Dermis microvascular lymphatic vessel endothelial cell (primary cell): Measurements from ENCODE around the gene MLLT6. TPM values are rescaled to one million over a fixed set of nuclear protein-coding genes. Genes with fewer than 3 reads are reported as not detected.

Experiments
- DNase-seq, 2 donors: peaks; one replicate each; pipeline versions ENCODE4 v3.0.0 to v3.0.0-alpha.2; 2010; ENCODE audit warnings: low read depth in 2 of 2
- total RNA-seq: library from RNA; depleted of rRNA; stranded (reverse); fragments of >200 nt; gene quantifications from 2 replicates; pipeline ENCODE4 v1.2.1, GENCODE V29; 2014

Gene MLLT6
- total RNA-seq, 1 donor from 2014 or later: 12.2 TPM

DNA sequence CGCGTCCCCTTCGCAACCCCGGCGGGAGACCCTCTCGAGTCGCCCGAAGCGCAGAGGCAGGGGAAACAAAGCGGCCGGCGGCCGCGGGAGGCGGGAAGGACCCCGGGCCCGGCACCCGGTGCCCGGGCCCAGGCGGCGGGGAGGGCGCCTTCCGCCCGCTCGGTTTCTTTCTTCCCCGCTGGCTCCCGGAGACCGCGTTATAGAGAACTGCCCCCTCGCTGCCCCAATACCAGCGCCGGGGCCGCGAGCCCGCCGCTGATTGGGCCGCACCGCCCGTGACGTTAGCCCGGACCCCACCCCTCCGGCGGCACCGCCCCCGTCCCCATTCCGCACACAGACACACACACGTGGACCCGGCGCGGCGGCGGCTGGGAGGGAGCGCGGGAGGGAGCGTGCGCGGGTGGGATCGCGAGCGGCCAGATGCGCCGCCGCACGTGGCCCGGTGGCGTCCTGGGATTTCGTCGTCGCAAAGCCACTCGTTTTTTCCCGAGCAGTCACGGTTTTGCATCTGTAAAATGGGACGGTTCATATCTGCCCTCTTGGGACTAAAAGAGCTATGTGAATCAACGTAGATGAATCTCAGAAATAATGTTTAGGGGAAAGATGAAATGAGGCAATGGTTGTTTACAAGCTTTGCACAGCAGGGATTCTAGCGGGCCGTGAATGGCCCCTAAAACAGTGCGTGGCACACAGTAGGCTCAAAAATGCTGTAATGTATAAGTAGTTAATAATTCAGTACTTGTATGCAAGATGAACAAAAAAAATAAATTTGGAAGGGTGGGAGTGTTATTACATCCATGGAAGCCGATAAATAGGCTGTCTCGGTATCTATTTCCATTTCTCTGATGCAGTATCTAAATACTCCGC is 30.1 kb upstream of the MLLT6 start, which contains the start of gene EPOP:
TSS of gene EPOP (minus strand) at position 209 of the 867 bp plus-strand sequence. CDS start 462 bp downstream, outside the sequence.
- peak; percentile 32 to 88 for DNase-seq

DNA sequence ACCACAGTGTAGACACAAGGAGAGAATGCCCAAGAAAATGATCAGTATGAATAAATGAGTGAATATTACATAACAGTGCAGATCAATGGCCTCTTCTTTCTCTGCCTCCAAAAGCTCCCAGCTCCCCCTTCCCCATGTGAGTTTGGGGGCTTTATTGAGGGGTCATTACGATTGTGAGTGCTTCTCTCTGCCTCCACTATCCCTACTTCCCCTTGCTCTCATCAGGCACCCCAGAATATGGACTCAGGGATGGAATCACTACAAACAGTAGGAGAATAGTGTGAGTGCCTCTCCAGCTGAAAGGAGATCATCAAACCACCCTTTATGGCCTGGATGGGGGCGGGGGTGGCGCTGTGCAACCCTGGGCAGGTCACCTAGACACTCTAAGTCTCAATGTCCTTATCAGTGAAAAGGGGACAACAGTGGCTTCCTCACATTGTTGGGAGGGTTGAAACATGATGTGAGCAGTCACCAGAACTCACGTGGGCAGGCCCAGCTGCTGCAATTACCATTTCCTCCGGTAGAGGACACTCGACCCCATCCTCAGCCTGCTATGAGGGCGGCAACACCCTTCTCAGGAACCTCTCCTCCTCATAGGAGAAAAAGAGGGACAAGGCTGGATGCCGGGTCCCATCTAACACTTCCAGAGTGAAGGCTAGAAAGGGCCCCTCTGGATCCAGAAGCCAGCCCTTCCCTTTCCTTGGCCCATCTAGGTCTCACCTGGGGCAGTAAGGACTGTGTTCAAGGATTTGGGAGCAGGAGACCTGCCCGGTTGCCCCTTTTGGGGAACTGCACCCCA is 28.2 kb upstream of the MLLT6 start:
- peak; percentile 56 to 83 for DNase-seq

- DNase-seq: no peak
Observed at GRCh38 chr17:38677819-38678218, 27.3 kb upstream of the MLLT6 start.

DNA sequence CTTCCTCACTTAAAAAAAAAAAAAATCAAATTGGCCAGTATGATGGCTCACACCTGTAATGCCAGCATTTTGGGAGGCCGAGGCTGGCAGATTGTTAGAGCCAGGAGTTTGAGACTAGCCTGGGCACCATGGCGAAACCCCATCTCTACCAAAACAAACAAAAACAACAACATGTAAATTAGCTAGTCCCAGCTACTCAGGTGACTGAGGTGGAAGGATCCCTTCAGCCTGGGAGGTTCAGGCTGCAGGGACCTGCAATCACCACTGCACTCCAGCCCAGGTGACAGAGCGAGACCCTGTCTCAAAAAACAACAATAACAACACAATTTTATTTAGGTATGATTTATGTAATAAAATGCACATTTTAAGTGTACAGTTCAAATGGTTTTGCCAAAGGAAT is 24.0 kb upstream of the MLLT6 start:
- DNase-seq: no peak

DNA sequence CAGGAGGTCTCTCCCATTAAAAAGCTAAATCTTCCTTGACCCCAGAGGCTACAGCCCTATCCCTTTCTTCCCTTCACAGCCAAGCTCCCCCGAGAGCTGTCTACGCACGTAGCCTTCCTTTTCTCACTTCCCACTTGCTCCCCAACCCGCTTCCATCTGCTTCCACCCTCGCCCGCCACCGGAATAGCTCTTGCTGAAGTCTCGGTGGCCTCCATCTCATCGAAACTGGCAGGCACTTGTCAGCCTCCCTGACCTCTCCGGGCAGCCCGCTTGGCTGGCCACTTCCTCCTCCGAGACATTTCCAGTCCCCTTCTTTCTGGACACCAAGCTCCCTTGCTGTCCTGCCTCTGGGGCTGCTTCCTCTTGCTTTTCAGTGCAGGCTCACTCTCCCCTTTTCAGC is 19.6 kb upstream of the MLLT6 start:
- DNase-seq: no peak

DNA sequence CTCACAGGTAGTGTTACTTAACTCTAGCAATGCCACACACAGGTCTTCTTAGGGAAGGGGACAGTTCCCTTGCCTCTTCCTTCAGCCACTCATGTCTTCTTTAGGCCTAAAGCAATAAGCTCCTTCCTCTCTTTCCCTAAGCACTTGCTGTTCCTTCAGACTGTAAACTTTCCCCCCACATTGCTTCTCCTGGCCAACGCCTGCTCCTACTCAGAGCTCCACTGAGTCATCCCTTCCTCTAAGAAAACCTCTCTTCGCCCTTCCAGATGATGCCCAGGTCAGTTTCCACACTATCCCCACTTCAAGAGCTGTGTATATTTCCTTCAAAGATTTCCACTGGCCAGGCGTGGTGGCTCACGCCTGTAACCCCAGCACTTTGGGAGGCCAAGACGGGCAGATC is 17.8 kb upstream of the MLLT6 start:
- peak in 1 of 2 donors; percentile 43 for DNase-seq

GRCh38 chr17:38690386-38690785 is 14.7 kb upstream of the MLLT6 start:
- no peak for DNase-seq

DNA sequence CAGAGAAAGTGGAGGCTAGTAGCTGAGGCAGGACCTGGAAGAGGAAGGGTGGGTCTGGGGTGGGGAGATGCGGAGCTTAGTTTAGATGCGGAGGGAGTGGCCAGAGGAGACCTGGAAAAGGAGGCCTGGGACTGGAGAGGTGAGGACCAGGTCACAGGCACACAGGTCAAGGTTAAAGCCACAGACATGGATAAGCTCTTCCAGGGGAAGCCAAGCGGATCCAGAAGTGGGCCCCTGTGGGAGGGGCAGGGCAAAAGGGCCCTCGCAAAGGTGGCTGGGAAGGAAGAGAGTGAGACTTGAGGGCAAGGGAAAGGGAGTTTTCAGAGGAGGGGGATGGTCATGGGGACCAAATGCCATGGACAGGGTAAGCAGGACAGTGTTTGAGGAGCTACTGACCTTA is 13.9 kb upstream of the MLLT6 start:
- no peak for DNase-seq

- no peak for DNase-seq
Observed at GRCh38 chr17:38693700-38694329, 11.3 kb upstream of the MLLT6 start.

DNA sequence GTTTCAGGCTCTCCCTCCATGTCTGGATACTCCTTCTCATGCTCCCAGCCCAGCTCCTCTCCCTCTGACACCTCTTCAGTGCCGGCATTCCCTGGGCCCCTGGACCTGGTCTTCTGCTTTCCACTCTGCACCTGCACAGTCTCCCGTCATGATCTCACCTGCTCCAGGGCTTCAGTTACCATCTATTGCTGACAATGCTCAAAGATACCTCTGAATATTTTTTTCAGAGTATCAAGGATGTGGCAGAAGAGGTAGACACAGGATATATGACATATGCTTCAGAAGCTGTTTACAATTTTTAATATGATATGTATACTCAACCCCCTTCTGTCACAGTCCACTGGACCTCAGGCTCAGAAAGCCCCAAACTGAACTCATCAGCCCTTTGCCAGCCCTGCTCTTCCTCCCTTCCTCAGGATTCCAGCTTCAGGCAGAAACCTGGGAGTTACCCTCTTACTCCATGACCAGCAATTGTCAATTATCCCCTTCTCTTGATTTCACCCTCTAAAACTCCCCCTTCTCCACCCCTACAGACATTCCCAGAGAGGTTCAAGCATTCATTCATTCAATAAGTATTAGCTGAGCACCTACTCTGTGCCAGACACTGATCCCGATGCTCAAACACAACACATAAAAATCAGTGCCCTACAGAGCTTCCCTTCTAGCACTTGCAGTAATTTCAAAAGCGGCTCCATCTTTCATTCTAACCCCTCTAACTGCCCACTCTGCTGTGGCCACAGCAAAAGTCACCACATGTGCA is 7.8 kb upstream of the MLLT6 start:
- no peak for DNase-seq

DNA sequence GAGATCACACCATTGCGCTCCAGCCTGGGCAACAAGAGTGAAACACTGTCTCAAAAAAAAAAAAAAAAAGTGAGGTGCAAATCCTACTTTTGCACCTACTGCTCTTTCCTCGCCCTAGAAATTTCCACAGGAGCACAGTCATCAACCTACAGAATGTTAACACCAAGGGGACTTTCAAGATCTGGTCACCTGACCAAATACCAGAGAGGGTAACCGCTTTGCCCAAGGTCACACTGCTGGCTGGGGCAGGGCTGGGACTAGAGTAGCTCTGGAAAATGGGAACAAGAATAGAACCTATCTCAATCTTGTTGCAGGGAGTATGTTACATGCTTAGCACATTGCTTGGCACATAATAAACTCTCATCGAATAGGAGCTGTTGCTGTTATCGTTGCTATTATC is 6.3 kb upstream of the MLLT6 start:
- no peak for DNase-seq

DNA sequence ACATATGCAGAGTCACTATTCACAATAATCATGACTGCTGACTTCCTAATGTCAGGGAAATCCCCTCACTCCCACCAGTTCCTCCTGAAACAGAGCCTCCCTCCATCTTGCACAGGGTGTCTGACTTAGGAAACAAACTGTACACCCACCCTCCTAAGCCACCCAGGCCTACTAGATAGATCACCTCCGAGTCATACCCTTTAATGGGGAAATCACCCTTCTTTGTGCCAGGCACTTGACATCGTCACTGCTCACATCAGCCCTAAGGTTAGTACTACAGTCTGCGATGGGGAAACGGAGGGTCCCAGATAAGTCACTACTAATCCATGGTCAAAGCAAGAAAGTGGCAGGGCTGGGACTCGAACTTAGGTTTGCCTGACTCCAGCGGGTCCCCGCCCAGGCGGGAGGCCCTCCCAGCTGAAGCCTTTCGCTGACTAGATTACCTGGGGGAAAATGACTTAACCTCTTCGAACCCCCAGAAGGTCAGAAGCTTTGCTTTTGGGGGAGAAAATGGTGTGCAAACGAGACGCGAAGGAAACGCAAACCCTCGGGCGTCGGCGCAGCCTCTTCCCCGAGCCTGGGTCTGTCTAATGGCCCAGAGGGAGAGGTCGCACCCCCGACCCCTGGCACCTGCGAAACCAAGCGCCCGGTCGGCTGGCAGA is 3.4 kb upstream of the MLLT6 start:
- DNase-seq: peak in 1 of 2 donors; percentile 41

- peak; percentile 52 to 86 for DNase-seq
Observed at GRCh38 chr17:38702166-38702915, 2.7 kb upstream of the MLLT6 start.

DNA sequence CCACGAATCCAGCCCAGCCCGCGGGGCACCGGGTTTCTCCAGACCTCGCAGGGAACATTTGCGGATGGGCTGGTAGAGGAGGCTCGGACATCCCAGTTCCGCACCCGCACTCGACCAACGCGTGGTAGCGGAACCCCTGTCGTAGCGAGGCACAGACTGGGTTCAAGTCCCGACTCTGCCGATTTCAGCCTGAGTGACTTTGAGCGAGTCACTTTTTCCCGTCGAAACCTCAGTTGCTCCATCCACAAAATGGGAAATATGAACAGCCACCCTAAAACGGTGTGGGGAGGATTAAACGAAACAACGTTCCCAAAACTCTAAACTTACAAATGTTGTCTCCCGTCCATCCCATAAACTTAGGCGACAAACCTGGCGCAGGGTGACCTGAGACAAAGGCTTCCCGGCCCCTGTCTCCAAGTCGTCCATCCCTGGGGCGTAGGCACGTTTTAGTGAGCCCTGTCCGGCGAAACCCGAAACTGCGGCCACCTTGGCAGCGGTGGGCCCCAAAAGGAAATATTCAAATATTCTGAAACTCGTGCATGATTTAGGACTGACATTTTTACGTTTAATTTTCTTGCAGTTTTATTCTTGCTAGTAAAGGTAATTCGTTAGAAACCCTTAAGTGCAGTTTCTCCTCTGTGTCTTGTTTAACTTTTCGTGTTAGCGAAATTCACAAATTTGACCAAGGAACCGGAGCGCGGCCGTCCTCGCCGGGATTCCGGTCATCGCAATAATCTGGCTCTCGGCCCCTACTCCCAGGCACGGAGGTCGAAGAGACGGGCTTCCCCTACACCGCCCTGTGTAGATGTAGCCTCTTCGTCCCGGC is 1.9 kb upstream of the MLLT6 start:
- no peak for DNase-seq

- peak in 1 of 2 donors; percentile 44 for DNase-seq
Observed at GRCh38 chr17:38703742-38704605, 1.1 kb upstream of the MLLT6 start.

DNA sequence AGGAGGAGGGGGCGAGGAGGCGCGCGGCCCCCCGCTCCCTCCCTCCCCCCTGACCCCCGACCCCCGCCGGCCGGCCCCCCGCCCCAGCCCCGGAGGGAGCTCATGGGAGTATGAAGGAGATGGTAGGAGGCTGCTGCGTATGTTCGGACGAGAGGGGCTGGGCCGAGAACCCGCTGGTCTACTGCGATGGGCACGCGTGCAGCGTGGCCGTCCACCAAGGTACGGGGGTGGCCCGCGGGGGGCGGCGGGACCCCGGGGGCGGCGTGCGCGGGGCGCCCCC is 390 bp downstream of the MLLT6 start:
- DNase-seq: no peak

- peak in 1 of 2 donors; percentile 13 for DNase-seq
Observed at GRCh38 chr17:38705803-38706504, 881 bp downstream of the MLLT6 start.
